ENCODE results near the gene WDR1. TPM values are rescaled to one million over a fixed set of nuclear protein-coding genes. Genes with fewer than 3 reads are reported as not detected.

WDR1 gene
- total RNA-seq, 2 experiments from 2014 or later = 197 to 198 TPM

DNA sequence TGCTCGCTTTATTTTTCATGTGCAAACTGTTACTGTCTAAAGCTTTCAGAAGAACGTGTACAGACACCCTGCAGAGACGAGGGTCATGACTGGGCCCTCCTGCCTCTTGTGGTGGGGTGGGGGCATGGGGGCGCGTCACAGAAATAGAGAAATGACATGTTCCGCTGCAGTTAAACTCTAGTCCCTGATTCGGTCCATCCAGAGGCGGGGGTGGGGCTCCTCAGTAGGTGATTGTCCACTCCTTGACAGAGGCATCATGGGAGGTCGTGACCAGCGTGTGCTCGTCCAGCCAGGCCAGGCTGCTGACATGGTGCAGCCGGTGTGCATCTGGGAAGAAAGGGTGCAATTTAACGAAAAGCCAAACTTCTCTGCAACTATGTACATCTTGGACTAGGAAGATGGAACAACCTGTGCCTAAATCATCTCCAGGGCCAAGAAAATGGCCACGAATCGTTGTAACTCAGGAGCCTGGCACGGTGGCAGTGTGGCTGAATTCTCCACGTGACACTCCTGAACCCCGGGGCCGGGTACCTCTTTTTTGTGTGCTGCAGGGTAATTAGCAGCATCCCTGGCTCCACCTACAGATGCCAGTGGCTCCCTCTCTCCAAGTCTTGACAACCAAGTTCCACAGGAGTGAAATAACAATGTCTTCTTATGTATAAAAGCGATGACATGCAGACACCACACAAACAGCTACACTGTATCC, 41.3 kb downstream of the WDR1 start:
- Mint-ChIP-seq H3K4me1 (ENCODE audit: low read depth) (no peaks in the 10 kb centered on the region), H3K9me3 (no peaks in the 10 kb centered on the region), H3K4me3 (no peak overlapping the region), H3K27me3 (no peaks in the 10 kb centered on the region), H3K27ac (no peak overlapping the region), H3K36me3 (ENCODE audit: low read depth) (peaks cover 93% of the 10 kb centered on the region)
- no peak overlapping the region for H3K4me3 ChIP-seq (ENCODE audit: low read length)
- ATAC-seq (ENCODE audit: poor library complexity) = no peak
- TF ChIP-seq, protein P1, sequence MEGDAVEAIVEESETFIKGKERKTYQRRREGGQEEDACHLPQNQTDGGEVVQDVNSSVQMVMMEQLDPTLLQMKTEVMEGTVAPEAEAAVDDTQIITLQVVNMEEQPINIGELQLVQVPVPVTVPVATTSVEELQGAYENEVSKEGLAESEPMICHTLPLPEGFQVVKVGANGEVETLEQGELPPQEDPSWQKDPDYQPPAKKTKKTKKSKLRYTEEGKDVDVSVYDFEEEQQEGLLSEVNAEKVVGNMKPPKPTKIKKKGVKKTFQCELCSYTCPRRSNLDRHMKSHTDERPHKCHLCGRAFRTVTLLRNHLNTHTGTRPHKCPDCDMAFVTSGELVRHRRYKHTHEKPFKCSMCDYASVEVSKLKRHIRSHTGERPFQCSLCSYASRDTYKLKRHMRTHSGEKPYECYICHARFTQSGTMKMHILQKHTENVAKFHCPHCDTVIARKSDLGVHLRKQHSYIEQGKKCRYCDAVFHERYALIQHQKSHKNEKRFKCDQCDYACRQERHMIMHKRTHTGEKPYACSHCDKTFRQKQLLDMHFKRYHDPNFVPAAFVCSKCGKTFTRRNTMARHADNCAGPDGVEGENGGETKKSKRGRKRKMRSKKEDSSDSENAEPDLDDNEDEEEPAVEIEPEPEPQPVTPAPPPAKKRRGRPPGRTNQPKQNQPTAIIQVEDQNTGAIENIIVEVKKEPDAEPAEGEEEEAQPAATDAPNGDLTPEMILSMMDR (IDR thresholded peaks at IDR 0.05) = no peak
- peaks cover 81% of the 10 kb centered on the region for H3K36me3 ChIP-seq (ENCODE audit: insufficient read depth, low read length)
- no peaks in the 10 kb centered on the region for H3K9me3 ChIP-seq (ENCODE audit: control insufficient read depth in 1 of 2, insufficient read depth in 1 of 2, low read length in 2 of 2)
- no peak for DNase-seq
- H3K4me1 ChIP-seq (ENCODE audit: insufficient read depth, low read length) = no peaks in the 10 kb centered on the region
- intact Hi-C loops (cut with DNase I, micrococcal nuclease) = loop anchor here in 1 of 2 experiments (10.0 kb wide), 1 partner anchor 179 kb away; no protein-coding TSS in a partner anchor
- no peaks in the 10 kb centered on the region for H3K27me3 ChIP-seq (ENCODE audit: control insufficient read depth in 1 of 2, insufficient read depth in 2 of 2, low read length in 2 of 2)
- POLR2A ChIA-PET = no interaction called here
- CTCF ChIA-PET = no interaction called here
- no peak overlapping the region for H3K27ac ChIP-seq (ENCODE audit: low read depth in 1 of 2, low read length in 2 of 2)

- ATAC-seq (ENCODE audit: poor library complexity) (peak; percentile 61), DNase-seq (peak in 3 of 14 experiments; percentile 18 to 34 (median 32))
- intact Hi-C loops (cut with DNase I, micrococcal nuclease) = loop anchor here in 1 of 2 experiments (10.0 kb wide), 1 partner anchor 180 kb away; no protein-coding TSS in a partner anchor
- no peak overlapping the region for H3K4me3 ChIP-seq (ENCODE audit: low read length)
- Mint-ChIP-seq H3K27me3 (no peaks in the 10 kb centered on the region), H3K36me3 (ENCODE audit: low read depth) (peaks cover 89% of the 10 kb centered on the region), H3K4me3 (no peak overlapping the region), H3K4me1 (ENCODE audit: low read depth) (no peaks in the 10 kb centered on the region), H3K9me3 (no peaks in the 10 kb centered on the region), H3K27ac (peak overlapping the region; percentile 60)
- no peaks in the 10 kb centered on the region for H3K9me3 ChIP-seq (ENCODE audit: control insufficient read depth in 1 of 2, insufficient read depth in 1 of 2, low read length in 2 of 2)
- ChIA-PET CTCF (no interaction called here), POLR2A (no interaction called here)
- peaks cover 75% of the 10 kb centered on the region for H3K36me3 ChIP-seq (ENCODE audit: insufficient read depth, low read length)
- H3K4me1 ChIP-seq (ENCODE audit: insufficient read depth, low read length) = no peaks in the 10 kb centered on the region
- TF ChIP-seq, protein P1 (IDR thresholded peaks at IDR 0.05) = peak; percentile 45
- no peak overlapping the region for H3K27ac ChIP-seq (ENCODE audit: low read depth in 1 of 2, low read length in 2 of 2)
- no peaks in the 10 kb centered on the region for H3K27me3 ChIP-seq (ENCODE audit: control insufficient read depth in 1 of 2, insufficient read depth in 2 of 2, low read length in 2 of 2)
These were observed 41.9 kb downstream of the WDR1 start for GRCh38 chr4:10074767-10075105.

DNA sequence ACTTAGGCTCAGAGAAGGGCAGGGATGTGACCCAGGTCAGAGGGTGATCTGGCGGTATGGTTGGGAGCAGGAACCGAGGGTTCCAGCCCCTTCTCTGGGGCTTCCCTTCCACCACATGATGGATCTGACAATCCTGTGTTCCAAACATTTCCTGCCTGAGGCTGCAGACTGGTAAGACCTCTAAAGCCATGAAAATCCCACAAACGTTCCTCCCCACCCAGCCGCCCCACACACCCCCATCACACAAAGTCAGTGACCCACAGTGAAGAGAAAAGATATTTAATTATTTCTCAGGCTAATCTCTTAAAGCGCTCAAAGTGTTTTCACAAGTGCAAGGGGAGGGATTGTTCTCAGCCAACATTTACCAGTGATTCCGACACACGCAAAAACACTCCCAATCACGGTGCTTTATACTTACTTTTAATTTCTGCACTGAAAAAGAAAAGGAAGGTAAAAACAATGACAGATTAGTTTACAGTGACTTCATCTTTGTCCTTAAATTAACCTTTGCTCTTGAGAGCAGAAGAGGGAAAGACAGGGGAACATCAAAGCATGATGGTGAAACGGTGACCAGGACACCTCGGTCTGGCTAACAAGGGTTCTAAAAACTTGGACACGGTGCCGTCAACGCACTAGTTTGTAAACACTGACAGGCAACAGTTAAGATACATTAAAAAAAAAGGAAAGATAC, 42.4 kb downstream of the WDR1 start:
- POLR2A ChIA-PET = interaction anchor here (0.8 kb wide), 1 partner anchor 8 kb away, joined by 3 read pairs; no protein-coding TSS in a partner anchor
- Mint-ChIP-seq H3K36me3 (ENCODE audit: low read depth) (peaks cover 87% of the 10 kb centered on the region), H3K4me1 (ENCODE audit: low read depth) (no peaks in the 10 kb centered on the region), H3K27ac (peak overlapping the region; percentile 60), H3K9me3 (no peaks in the 10 kb centered on the region), H3K27me3 (no peaks in the 10 kb centered on the region), H3K4me3 (no peak overlapping the region)
- Histone ChIP-seq H3K9me3 (ENCODE audit: control insufficient read depth in 1 of 2, insufficient read depth in 1 of 2, low read length in 2 of 2) (no peaks in the 10 kb centered on the region), H3K27ac (ENCODE audit: low read depth in 1 of 2, low read length in 2 of 2) (no peak overlapping the region), H3K4me3 (ENCODE audit: low read length) (no peak overlapping the region), H3K27me3 (ENCODE audit: control insufficient read depth in 1 of 2, insufficient read depth in 2 of 2, low read length in 2 of 2) (no peaks in the 10 kb centered on the region), H3K36me3 (ENCODE audit: insufficient read depth, low read length) (peaks cover 73% of the 10 kb centered on the region), H3K4me1 (ENCODE audit: insufficient read depth, low read length) (no peaks in the 10 kb centered on the region)
- CTCF ChIA-PET = no interaction called here
- intact Hi-C loops (cut with DNase I, micrococcal nuclease) = loop anchor here in 1 of 2 experiments (10.0 kb wide), 1 partner anchor 181 kb away; no protein-coding TSS in a partner anchor
- DNase-seq (no peak), ATAC-seq (ENCODE audit: poor library complexity) (no peak)
- TF ChIP-seq, protein P1 (IDR thresholded peaks at IDR 0.05) = no peak

Data from CD4-positive, alpha-beta T cell (primary cell).